DOHH2 (cell line): ENCODE data around the gene NEAT1.

ENCODE experiments used
- H3F3A ChIP-seq: fragments of 200-600 bp; sonication (generic), shearing (Covaris generic); 2 replicates; pipeline ENCODE4 v1.6.0; 2016; ENCODE audit warnings: antibody characterized with exemption, mild to moderate bottlenecking; ENCODE audit not compliant: control insufficient read depth, insufficient read depth
- H3K27ac ChIP-seq: fragments of 200-600 bp; sonication (generic); 2 replicates; pipeline ENCODE4 v1.5.1; 2014; ENCODE audit warnings: low read depth, mild to moderate bottlenecking, low read length, moderate library complexity
- H3K27me3 ChIP-seq: fragments of 200-600 bp; sonication (generic); 2 replicates; pipeline ENCODE4 v1.6.1; 2014; ENCODE audit warnings: mild to moderate bottlenecking, low read length, mixed read lengths; ENCODE audit not compliant: control insufficient read depth
- H3K36me3 ChIP-seq: fragments of 200-600 bp; sonication (generic); 2 replicates; pipeline ENCODE4 v1.6.1; 2014; ENCODE audit warnings: mild to moderate bottlenecking, low read length, moderate library complexity, mixed read lengths; ENCODE audit not compliant: control insufficient read depth
- H3K4me1 ChIP-seq: fragments of 200-600 bp; sonication (generic); 2 replicates; pipeline ENCODE4 v1.6.1; 2014; ENCODE audit warnings: mild to moderate bottlenecking, low read length, mixed read lengths; ENCODE audit not compliant: control insufficient read depth
- H3K4me2 ChIP-seq: fragments of 200-600 bp; sonication (generic); 2 replicates; pipeline ENCODE4 v1.6.0; 2014; ENCODE audit warnings: mild to moderate bottlenecking, low read length, moderate library complexity
- H3K4me3 ChIP-seq: fragments of 200-600 bp; sonication (generic); 2 replicates; pipeline ENCODE4 v1.5.1; 2014; ENCODE audit warnings: mild to moderate bottlenecking, low read length, mixed read lengths
- H3K79me2 ChIP-seq: fragments of 200-600 bp; sonication (generic); 2 replicates; pipeline ENCODE4 v1.6.1; 2014; ENCODE audit warnings: mild to moderate bottlenecking, low read length, mixed read lengths; ENCODE audit not compliant: control insufficient read depth
- H3K9me2 ChIP-seq: fragments of 200-600 bp; sonication (generic); replicated peaks from 2 replicates; pipeline ENCODE4 v1.6.1; 2014; ENCODE audit warnings: mild to moderate bottlenecking, low read length, mixed read lengths; ENCODE audit not compliant: control insufficient read depth
- H3K9me3 ChIP-seq: fragments of 200-600 bp; sonication (generic); 2 replicates; pipeline ENCODE4 v1.6.1; 2014; ENCODE audit warnings: antibody characterized with exemption, low read length, mixed read lengths; ENCODE audit not compliant: control insufficient read depth, insufficient read depth
- H4K20me1 ChIP-seq: fragments of 200-600 bp; sonication (generic); 2 replicates; pipeline ENCODE4 v1.6.0; 2014; ENCODE audit warnings: low read depth, mild to moderate bottlenecking, antibody characterized with exemption, low read length, moderate library complexity; ENCODE audit not compliant: control insufficient read depth, insufficient read depth
- EZH2phosphoT487 ChIP-seq: fragments of 200-600 bp; sonication (generic); IDR thresholded peaks from 2 replicates; pipeline ENCODE4 v1.6.1; 2017; ENCODE audit warnings: borderline replicate concordance, mild to moderate bottlenecking, antibody characterized with exemption, low read length, moderate library complexity, mixed read lengths
- TF ChIP-seq, protein P1 (sequence below): fragments of 200-600 bp; sonication (generic); IDR thresholded peaks from one replicate; pipeline ENCODE4 v1.5.1; 2014; ENCODE audit warnings: antibody characterized with exemption, mild to moderate bottlenecking, low read depth, low read length; ENCODE audit not compliant: poor library complexity, severe bottlenecking

NEAT1 gene

DNA sequence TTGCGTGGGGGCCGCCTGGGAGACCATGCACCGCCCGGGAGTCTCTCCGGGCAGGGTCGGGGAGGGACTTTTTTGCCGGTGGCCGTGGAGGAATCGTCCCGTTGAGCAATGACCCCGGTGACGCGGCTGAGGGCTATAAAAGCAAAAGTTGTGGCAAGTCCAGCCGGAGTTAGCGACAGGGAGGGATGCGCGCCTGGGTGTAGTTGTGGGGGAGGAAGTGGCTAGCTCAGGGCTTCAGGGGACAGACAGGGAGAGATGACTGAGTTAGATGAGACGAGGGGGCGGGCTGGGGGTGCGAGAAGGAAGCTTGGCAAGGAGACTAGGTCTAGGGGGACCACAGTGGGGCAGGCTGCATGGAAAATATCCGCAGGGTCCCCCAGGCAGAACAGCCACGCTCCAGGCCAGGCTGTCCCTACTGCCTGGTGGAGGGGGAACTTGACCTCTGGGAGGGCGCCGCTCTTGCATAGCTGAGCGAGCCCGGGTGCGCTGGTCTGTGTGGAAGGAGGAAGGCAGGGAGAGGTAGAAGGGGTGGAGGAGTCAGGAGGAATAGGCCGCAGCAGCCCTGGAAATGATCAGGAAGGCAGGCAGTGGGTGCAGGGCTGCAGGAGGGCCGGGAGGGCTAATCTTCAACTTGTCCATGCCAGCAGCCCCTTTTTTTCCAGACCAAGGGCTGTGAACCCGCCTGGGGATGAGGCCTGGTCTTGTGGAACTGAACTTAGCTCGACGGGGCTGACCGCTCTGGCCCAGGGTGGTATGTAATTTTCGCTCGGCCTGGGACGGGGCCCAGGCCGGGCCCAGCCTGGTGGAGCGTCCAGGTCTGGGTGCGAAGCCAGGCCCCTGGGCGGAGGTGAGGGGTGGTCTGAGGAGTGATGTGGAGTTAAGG is at the start of gene NEAT1:
TSS of gene NEAT1 (plus strand) at position 166 of the 883 bp plus-strand sequence.
- no peaks in the 10 kb centered on the region for H3K27me3 ChIP-seq
- H3K79me2 ChIP-seq = peaks cover 88% of the 10 kb centered on the region
- peaks cover 73% of the 10 kb centered on the region for H3F3A ChIP-seq

DNA sequence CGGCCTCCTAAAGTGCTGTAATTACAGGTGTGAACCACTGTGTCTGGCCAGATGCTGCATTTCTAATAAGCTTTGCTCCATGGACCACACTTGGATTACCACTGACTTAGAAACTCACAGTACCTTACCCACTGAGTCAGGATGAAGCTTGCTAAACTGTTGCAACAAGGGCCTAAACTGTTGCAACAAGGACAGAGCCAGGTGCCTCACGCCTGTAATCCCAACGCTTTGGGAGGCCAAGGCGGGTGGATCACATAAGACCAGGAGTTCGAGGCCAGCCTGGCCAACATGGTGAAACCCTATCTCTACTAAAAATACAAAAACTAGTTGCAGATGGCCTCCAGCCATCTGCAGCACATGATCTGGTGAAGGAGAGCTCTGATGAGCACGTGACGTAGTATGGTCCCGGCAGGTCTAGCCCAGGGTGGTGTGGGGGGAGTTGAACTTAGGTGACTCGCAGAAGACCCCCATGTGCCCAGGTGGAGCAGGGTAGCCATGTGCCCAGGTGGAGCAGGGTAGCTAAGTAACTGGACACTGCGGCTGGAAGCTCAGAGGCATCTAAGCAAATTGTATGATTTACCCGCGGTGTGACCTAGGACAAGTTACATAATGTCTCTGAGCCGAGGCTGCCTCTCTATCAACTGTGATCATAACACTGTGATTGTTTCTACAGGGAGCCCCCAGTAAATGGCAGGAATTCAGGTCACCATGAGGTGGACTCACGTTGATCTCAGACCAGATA is 48.6 kb upstream of the NEAT1 start:
- H3K27me3 ChIP-seq = no peaks in the 10 kb centered on the region
- H3K4me2 ChIP-seq = no peak overlapping the region
- no peaks in the 10 kb centered on the region for H3K36me3 ChIP-seq
- H3K27ac ChIP-seq = no peak overlapping the region
- no peaks in the 10 kb centered on the region for H3K9me2 ChIP-seq
- no peaks in the 10 kb centered on the region for H3F3A ChIP-seq
- H3K4me3 ChIP-seq = no peak overlapping the region
- H3K79me2 ChIP-seq = no peaks in the 10 kb centered on the region
- no peaks in the 10 kb centered on the region for H4K20me1 ChIP-seq
- H3K4me1 ChIP-seq = peaks cover 17% of the 10 kb centered on the region
- no peak for TF ChIP-seq EZH2phosphoT487
- TF ChIP-seq, protein P1, sequence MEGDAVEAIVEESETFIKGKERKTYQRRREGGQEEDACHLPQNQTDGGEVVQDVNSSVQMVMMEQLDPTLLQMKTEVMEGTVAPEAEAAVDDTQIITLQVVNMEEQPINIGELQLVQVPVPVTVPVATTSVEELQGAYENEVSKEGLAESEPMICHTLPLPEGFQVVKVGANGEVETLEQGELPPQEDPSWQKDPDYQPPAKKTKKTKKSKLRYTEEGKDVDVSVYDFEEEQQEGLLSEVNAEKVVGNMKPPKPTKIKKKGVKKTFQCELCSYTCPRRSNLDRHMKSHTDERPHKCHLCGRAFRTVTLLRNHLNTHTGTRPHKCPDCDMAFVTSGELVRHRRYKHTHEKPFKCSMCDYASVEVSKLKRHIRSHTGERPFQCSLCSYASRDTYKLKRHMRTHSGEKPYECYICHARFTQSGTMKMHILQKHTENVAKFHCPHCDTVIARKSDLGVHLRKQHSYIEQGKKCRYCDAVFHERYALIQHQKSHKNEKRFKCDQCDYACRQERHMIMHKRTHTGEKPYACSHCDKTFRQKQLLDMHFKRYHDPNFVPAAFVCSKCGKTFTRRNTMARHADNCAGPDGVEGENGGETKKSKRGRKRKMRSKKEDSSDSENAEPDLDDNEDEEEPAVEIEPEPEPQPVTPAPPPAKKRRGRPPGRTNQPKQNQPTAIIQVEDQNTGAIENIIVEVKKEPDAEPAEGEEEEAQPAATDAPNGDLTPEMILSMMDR = no peak
- no peaks in the 10 kb centered on the region for H3K9me3 ChIP-seq

More for the DNA sequence above, at the start of gene NEAT1:
- TF ChIP-seq, protein P1 = no peak
- no peak for TF ChIP-seq EZH2phosphoT487
- peak within 1 kb of the TSS; percentile 76 for H3K4me3 ChIP-seq
- peak within 1 kb of the TSS; percentile 90 for H3K27ac ChIP-seq
- no peaks in the 10 kb centered on the region for H3K9me3 ChIP-seq
- H3K4me1 ChIP-seq = peaks cover 65% of the 10 kb centered on the region
- H3K36me3 ChIP-seq = peaks cover 58% of the 10 kb centered on the region
- no peaks in the 10 kb centered on the region for H3K9me2 ChIP-seq
- peaks cover 14% of the 10 kb centered on the region; the same call in 1 of the 2 replicates for H4K20me1 ChIP-seq
- H3K4me2 ChIP-seq = peak within 1 kb of the TSS; percentile 88

DNA sequence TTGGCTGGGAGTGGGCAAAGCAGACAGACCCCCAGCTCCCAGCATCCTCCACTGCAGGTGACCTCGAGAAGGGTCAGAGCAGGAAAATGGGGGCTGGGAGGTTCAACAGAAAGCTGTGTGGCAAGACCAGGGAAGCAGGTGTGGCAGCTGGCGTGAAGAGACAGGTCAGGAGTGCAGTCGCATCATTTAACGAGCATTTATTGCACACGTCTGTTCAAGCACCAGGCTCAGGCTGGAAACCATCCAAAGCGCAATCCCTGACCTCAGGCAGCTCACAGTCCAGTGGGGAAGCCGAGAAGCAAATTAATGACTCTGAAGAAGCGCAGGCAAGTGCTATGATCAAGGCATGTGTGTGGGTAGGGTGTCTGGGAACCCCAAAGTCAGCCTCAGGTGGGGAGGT is 47.6 kb upstream of the NEAT1 start:
- no peaks in the 10 kb centered on the region for H3K9me2 ChIP-seq
- H3K4me2 ChIP-seq = no peak overlapping the region
- no peak for TF ChIP-seq EZH2phosphoT487
- TF ChIP-seq, protein P1 = no peak

More for the DNA sequence above, 47.6 kb upstream of the NEAT1 start:
- H3K27ac ChIP-seq = no peak overlapping the region
- no peaks in the 10 kb centered on the region for H3K27me3 ChIP-seq
- no peaks in the 10 kb centered on the region for H3K79me2 ChIP-seq
- H3F3A ChIP-seq = no peaks in the 10 kb centered on the region
- no peaks in the 10 kb centered on the region for H4K20me1 ChIP-seq
- H3K36me3 ChIP-seq = no peaks in the 10 kb centered on the region
- peaks cover 17% of the 10 kb centered on the region for H3K4me1 ChIP-seq
- no peaks in the 10 kb centered on the region for H3K9me3 ChIP-seq
- H3K4me3 ChIP-seq = no peak overlapping the region
